ENCODE results near the gene GRID1. TPM values are rescaled to one million over a fixed set of nuclear protein-coding genes. Genes with fewer than 3 reads are reported as not detected.
A peak's percentile ranks its signal among the peaks of the same experiment; 100 is the strongest.

GRID1 gene
- polyA plus RNA-seq, 1 of the 3 experiments (the other 2 are of a cell fraction): 0.13 TPM

- WGBS (ENCODE audit: low lambda C conversion rate): 48% methylated on average over 16 of the region's 18 CpGs
Measured at GRCh38 chr10:86286236-86287109, 80.1 kb downstream of the GRID1 start.

GRCh38 chr10:86285136-86285790 lies 81.3 kb downstream of the GRID1 start:
- ChIA-PET CTCF (interaction anchor here (1.0 kb wide), 1 partner anchor 64 kb away, joined by 3 read pairs; no protein-coding TSS in a partner anchor), POLR2A (no interaction called here)
- TF ChIP-seq MXI1 (IDR thresholded peaks at IDR 0.05; ENCODE audit: low read depth, low read length) (peak; percentile 73; the same call in 1 of the 2 replicates), EP300 (IDR thresholded peaks at IDR 0.05; ENCODE audit: borderline replicate concordance in 1 of 2, low read depth in 1 of 2, low read length in 1 of 2) (peak in 1 of 2 experiments; percentile 58; a peak in 1 of 4 replicates), GATA2 (CRISPR knock-in tag; IDR thresholded peaks at IDR 0.05) (peak; percentile 64; the same call in 1 of the 2 replicates), FOXM1 (IDR thresholded peaks at IDR 0.05; ENCODE audit: low read depth) (no peak), RCOR1 (IDR thresholded peaks at IDR 0.05; ENCODE audit: low read length) (peak; percentile 13; the same call in 1 of the 2 replicates)
- Histone ChIP-seq H3K27me3 (ENCODE audit: insufficient read depth) (no peaks in the 10 kb centered on the region), H4K20me1 (ENCODE audit: insufficient read depth) (no peaks in the 10 kb centered on the region), H3K4me2 (no peak overlapping the region), H3K9me2 (no peaks in the 10 kb centered on the region), H3K79me2 (ENCODE audit: insufficient read depth) (no peaks in the 10 kb centered on the region), H3K9me3 (no peaks in the 10 kb centered on the region), H3K9ac (no peak overlapping the region), H3K4me3 (ENCODE audit: low read depth in 2 of 2, low read length in 1 of 2) (no peak overlapping the region), H3K27ac (ENCODE audit: low read depth in 2 of 2, low read length in 1 of 2) (peak overlapping the region in 1 of 2 experiments; percentile 70; a peak in 1 of 4 replicates), H3K36me3 (replicated peaks in 1 of 2; ENCODE audit: control insufficient read depth in 1 of 2, insufficient read depth in 2 of 2, low read length in 1 of 2) (no peaks in the 10 kb centered on the region), H2AFZ (ENCODE audit: low read depth) (no peak overlapping the region), H3F3A (replicated peaks; ENCODE audit: insufficient read depth) (no peaks in the 10 kb centered on the region), H3K4me1 (ENCODE audit: control insufficient read depth in 1 of 2, insufficient read depth in 2 of 2, low read depth in 1 of 2, low read length in 1 of 2) (peaks cover 0 to 29% of the 10 kb centered on the region in 2 experiments; a peak in 1 of 4 replicates)
- peak; percentile 66 for DNase-seq
- 40% methylated on average over 10 of the region's 10 CpGs for WGBS (ENCODE audit: low lambda C conversion rate)

More at GRCh38 chr10:86286236-86287109, 80.1 kb downstream of the GRID1 start:
- ChIA-PET POLR2A (interaction anchor here (0.9 kb wide), 1 partner anchor 24 kb away, joined by 3 read pairs; no protein-coding TSS in a partner anchor), CTCF (interaction anchor here (1.1 to 1.4 kb wide), 2 partner anchors 18 to 62 kb away, joined by 3 read pairs; no protein-coding TSS in a partner anchor)
- H2AFZ ChIP-seq (ENCODE audit: low read depth): no peak overlapping the region
- H3F3A ChIP-seq (replicated peaks; ENCODE audit: insufficient read depth): no peaks in the 10 kb centered on the region
- H3K79me2 ChIP-seq (ENCODE audit: insufficient read depth): no peaks in the 10 kb centered on the region
- peak; percentile 3 for DNase-seq
- H3K4me3 ChIP-seq (ENCODE audit: low read depth in 2 of 2, low read length in 1 of 2): no peak overlapping the region
- no peak overlapping the region for H3K4me2 ChIP-seq
- H3K9ac ChIP-seq: no peak overlapping the region
- H3K9me3 ChIP-seq: no peaks in the 10 kb centered on the region
- no peaks in the 10 kb centered on the region for H3K36me3 ChIP-seq (replicated peaks in 1 of 2; ENCODE audit: control insufficient read depth in 1 of 2, insufficient read depth in 2 of 2, low read length in 1 of 2)
- peaks cover 0 to 29% of the 10 kb centered on the region in 2 experiments; a peak in 1 of 4 replicates for H3K4me1 ChIP-seq (ENCODE audit: control insufficient read depth in 1 of 2, insufficient read depth in 2 of 2, low read depth in 1 of 2, low read length in 1 of 2)
- H3K9me2 ChIP-seq: no peaks in the 10 kb centered on the region
- H3K27me3 ChIP-seq (ENCODE audit: insufficient read depth): no peaks in the 10 kb centered on the region
- no peak overlapping the region for H3K27ac ChIP-seq (ENCODE audit: low read depth in 2 of 2, low read length in 1 of 2)
- TF ChIP-seq NFIC (IDR thresholded peaks at IDR 0.05; ENCODE audit: borderline replicate concordance) (no peak), GABPA (IDR thresholded peaks at IDR 0.05; ENCODE audit: low read depth) (no peak)
- H4K20me1 ChIP-seq (ENCODE audit: insufficient read depth): no peaks in the 10 kb centered on the region
